LNCAP (cell line): ENCODE data around the gene FRMPD4.

Experiments
- CTCF ChIP-seq: fragments of 450-650 bp; IDR thresholded peaks from 2 replicates; pipeline ENCODE4 v1.5.1; 2017; ENCODE audit warnings: mild to moderate bottlenecking

FRMPD4 gene

GRCh38 chrX:12681047-12681446, 542.8 kb downstream of the FRMPD4 start:
- no peak for TF ChIP-seq CTCF

DNA sequence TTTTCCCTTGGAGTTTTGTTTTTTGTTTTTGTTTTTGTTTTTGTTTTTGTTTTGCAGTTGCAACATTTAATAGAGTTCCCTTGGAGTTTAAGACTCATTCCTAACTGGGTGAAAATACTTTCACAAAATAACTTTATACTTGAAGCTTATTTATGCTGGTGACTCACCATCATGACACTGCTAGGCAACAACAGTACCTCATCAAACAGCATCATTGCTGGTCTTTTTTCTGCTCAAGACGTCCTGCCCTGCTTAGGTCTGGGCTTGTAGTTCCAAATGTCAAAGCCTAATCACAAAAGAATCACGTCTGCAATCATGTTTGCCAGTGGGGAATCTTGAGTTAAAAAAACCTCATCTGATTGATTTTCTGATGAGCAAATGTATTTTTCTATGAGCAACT, 547.3 kb downstream of the FRMPD4 start:
- TF ChIP-seq CTCF: no peak

DNA sequence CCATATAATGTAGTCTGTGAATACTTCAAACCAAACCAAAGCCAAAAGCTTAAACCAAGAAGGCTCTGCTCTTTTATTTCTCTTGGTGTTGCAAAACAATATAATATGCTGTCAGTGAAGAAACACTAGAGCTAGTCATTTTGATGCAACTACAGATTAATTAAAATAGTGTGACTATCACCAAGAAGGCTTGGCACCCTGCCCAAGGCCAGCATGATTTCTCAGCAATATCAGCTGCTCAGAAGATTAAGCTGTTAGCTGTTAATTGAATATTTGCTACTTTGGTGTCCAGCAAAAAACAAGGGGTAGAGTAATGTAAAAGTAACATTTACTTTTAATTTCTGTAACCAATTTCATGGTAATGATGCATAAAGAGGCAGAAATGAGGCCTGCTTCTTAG, 548.1 kb downstream of the FRMPD4 start:
- no peak for TF ChIP-seq CTCF

- no peak for TF ChIP-seq CTCF
These were observed 552.4 kb downstream of the FRMPD4 start for GRCh38 chrX:12690646-12691045.

DNA sequence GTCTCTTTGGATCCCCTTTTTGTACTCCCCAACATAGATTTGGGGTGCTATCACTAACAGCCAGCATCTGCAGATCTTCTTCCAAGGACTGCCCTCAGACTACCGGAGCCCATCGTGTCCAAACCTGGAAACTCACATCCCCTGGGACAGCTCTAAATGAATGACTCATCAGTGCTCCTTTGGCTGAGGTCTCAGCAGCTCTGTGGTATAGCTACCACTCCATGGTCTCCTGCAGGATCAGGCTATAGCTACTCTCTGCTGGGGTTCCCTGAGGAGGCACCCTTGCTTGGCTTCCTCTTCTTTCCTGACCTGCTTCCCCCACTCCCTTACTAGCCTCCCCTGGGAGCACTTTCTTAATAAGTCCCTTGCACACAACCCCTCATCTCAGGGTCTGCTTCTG, 555.5 kb downstream of the FRMPD4 start:
- no peak for TF ChIP-seq CTCF

- no peak for TF ChIP-seq CTCF
These were observed 562.5 kb downstream of the FRMPD4 start for GRCh38 chrX:12700745-12701144.

GRCh38 chrX:12701628-12702027, 563.4 kb downstream of the FRMPD4 start:
- TF ChIP-seq CTCF: peak; percentile 52

DNA sequence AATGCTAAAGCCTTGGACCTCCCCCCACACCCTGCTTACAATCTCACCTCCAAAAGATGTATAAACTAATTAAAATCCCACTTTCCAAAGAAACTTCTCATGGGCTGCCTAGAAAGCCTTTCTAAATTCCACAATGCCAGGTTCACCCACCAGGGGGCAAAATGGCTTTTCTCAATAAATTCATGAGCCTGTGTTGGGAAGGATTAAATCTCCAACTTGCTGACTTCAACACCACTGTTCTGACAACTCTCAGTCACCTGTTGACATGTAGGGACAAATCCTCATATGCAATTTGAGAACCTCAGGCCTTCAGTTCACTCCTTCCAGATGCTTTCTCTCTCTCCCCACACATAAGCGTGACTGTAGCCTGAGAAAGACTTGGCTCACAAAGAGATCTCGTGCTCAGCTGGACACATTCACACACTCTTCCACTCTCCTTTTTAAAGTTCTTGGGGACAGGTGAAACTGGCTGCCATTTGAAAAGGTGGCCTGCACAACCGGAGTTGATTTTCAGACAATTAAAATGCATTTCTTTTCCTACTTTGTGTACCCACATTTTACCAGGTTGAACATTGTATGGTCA, 564.3 kb downstream of the FRMPD4 start:
- no peak; the same call in 1 of the 2 replicates for TF ChIP-seq CTCF
